IPS DF 4.7 (cell line): Measurements from ENCODE around the gene SMIM8.

Experiments
- DNase-seq: peaks from one replicate; pipeline ENCODE4 v3.0.0-alpha.2; 2013; ENCODE audit warnings: low spot score; ENCODE audit errors: extremely low read depth

SMIM8 gene

GRCh38 chr6:87391334-87391733 lies 68.9 kb downstream of the SMIM8 start:
- DNase-seq = no peak
